ENCODE data around the gene TXNDC8. TPM values are rescaled to one million over a fixed set of nuclear protein-coding genes. Genes with fewer than 3 reads are reported as not detected.

Gene TXNDC8
- total RNA-seq, 1 experiment from 2014 or later = not detected

Other genes with a start within 250 kb of the TXNDC8 start
- 0.36 and 0.42 TPM in 2 replicates for gene C9orf152, start 129.7 kb downstream of the TXNDC8 start, total RNA-seq (2022)
- 446 and 476 TPM in 2 replicates for gene TXN, start 81.4 kb downstream of the TXNDC8 start, total RNA-seq (2022)
- gene SVEP1, start 241.9 kb upstream of the TXNDC8 start, total RNA-seq (2022) = 2.4 and 2.9 TPM in 2 replicates

Measured in Caco-2 (cell line).